K562 (cell line): ENCODE results near the gene ZNF599. TPM values are rescaled to one million over a fixed set of nuclear protein-coding genes. Genes with fewer than 3 reads are reported as not detected.

ENCODE experiments used
- CBX8 ChIP-seq: fragments of 200-600 bp; sonication (generic); IDR thresholded peaks from 2 replicates; pipeline ENCODE4 v1.6.1; 2012; ENCODE audit warnings: borderline replicate concordance, mixed run types, low read depth, mild to moderate bottlenecking, moderate library complexity, mixed read lengths, low read length, control low read depth, inconsistent platforms; ENCODE audit not compliant: poor library complexity, severe bottlenecking; ENCODE audit errors: extremely low read depth
- FOSL1 ChIP-seq: fragments of 200-800 bp; sonication (Bioruptor generic); conservative IDR thresholded peaks from 2 replicates; pipeline ENCODE4 v1.6.1; 2016; ENCODE audit warnings: missing genetic modification characterization, missing compliant biosample characterization
- KLF16 ChIP-seq: IDR thresholded peaks from 2 replicates; pipeline ENCODE4 v1.6.1; 2016; ENCODE audit warnings: antibody characterized with exemption
- MGA ChIP-seq: fragments of 450-650 bp; IDR thresholded peaks from 2 replicates; pipeline ENCODE4 v1.6.1; 2016; ENCODE audit warnings: mild to moderate bottlenecking, moderate library complexity
- RBFOX2 ChIP-seq: fragments of 200-400 bp; formaldehyde crosslinking; IDR thresholded peaks from 2 replicates; pipeline ENCODE4 v1.6.1; 2017; ENCODE audit warnings: low read depth, mild to moderate bottlenecking, low read length, moderate library complexity
- RREB1 ChIP-seq: fragments of 250-450 bp; sonication (Bioruptor Pico); IDR thresholded peaks from 2 replicates; pipeline ENCODE4 v1.4.0; 2020
- ZNF75A ChIP-seq: fragments of 450-650 bp; formaldehyde crosslinking; IDR thresholded peaks from 2 replicates; pipeline ENCODE4 v1.4.0; 2020; ENCODE audit warnings: mild to moderate bottlenecking
- polyA plus RNA-seq, 8 experiments: library from polyadenylated mRNA; depleted of rRNA in 4 of 8; stranded (reverse) in 5 of 8; unstranded in 3 of 8; fragments of >200 nt; fragmentation: Nextera tagmentation in 2 of 8; fragmentation: Illumina TruSeq in 1 of 8; extraction: Ambion mirVana in 2 of 8; extraction: Trizol in 1 of 8; gene quantifications; 2 replicates each; pipeline versions ENCODE4 v1.2.1 to v1.2.3, GENCODE V29; 2011 to 2014; ENCODE audit warnings: inconsistent platforms in 1 of 8, missing spikeins in 1 of 8
- total RNA-seq, 7 experiments: library from RNA; depleted of rRNA in 6 of 7; stranded (reverse); fragments of >200 nt in 6 of 7; fragmentation: Illumina TruSeq in 2 of 7; extraction: Trizol in 2 of 7; gene quantifications; 2 replicates each; pipeline versions ENCODE4 v1.2.1 to v1.2.3, GENCODE V29; 2011 to 2021; ENCODE audit warnings: low replicate concordance in 1 of 7

Gene ZNF599
- total and polyA plus RNA-seq, 9 of the 15 experiments (the other 6 are each of a cell fraction or from before 2014, with no cell fraction given), result 0.71 to 6.7 (median 2.8) TPM

- TF ChIP-seq MGA (peak; percentile 82), RBFOX2 (peak; percentile 64), RREB1 (no peak), KLF16 (peak; percentile 84), FOSL1 (tag) (no peak), ZNF75A (CRISPR knock-in tag) (no peak), CBX8 (no peak)
Observed at GRCh38 chr19:34772697-34773554, at the start of gene ZNF599 (continued).
